Fibroblast of villous mesenchyme (primary cell): ENCODE results near the gene RANBP3. TPM values are rescaled to one million over a fixed set of nuclear protein-coding genes. Genes with fewer than 3 reads are reported as not detected.
A peak's percentile ranks its signal among the peaks of the same experiment; 100 is the strongest.
"Not testable (repeated sequence)": the region's sequence is repeated elsewhere in the genome, so short reads cannot be mapped to it uniquely, and the experiment has no call there.

Experiments used
- DNase-seq: peaks from one replicate; pipeline ENCODE4 v3.0.0-alpha.2; 2010; ENCODE audit warnings: low read depth
- H3K4me3 ChIP-seq: 2 replicates; pipeline ENCODE4 v1.5.1; 2011; ENCODE audit warnings: low read depth, mild to moderate bottlenecking, low read length
- total RNA-seq: library from RNA; depleted of rRNA; stranded (reverse); fragments of >200 nt; gene quantifications from 2 replicates; pipeline ENCODE4 v1.2.3, GENCODE V29; 2012
- TF ChIP-seq, protein P1 (sequence below): IDR thresholded peaks from 2 replicates; pipeline ENCODE4 v1.5.1; 2012; ENCODE audit warnings: low read depth, mild to moderate bottlenecking, low read length; ENCODE audit not compliant: insufficient read depth

Gene RANBP3, protein sequence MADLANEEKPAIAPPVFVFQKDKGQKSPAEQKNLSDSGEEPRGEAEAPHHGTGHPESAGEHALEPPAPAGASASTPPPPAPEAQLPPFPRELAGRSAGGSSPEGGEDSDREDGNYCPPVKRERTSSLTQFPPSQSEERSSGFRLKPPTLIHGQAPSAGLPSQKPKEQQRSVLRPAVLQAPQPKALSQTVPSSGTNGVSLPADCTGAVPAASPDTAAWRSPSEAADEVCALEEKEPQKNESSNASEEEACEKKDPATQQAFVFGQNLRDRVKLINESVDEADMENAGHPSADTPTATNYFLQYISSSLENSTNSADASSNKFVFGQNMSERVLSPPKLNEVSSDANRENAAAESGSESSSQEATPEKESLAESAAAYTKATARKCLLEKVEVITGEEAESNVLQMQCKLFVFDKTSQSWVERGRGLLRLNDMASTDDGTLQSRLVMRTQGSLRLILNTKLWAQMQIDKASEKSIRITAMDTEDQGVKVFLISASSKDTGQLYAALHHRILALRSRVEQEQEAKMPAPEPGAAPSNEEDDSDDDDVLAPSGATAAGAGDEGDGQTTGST
- 45.8 and 47.4 TPM in 2 replicates for total RNA-seq

DNA sequence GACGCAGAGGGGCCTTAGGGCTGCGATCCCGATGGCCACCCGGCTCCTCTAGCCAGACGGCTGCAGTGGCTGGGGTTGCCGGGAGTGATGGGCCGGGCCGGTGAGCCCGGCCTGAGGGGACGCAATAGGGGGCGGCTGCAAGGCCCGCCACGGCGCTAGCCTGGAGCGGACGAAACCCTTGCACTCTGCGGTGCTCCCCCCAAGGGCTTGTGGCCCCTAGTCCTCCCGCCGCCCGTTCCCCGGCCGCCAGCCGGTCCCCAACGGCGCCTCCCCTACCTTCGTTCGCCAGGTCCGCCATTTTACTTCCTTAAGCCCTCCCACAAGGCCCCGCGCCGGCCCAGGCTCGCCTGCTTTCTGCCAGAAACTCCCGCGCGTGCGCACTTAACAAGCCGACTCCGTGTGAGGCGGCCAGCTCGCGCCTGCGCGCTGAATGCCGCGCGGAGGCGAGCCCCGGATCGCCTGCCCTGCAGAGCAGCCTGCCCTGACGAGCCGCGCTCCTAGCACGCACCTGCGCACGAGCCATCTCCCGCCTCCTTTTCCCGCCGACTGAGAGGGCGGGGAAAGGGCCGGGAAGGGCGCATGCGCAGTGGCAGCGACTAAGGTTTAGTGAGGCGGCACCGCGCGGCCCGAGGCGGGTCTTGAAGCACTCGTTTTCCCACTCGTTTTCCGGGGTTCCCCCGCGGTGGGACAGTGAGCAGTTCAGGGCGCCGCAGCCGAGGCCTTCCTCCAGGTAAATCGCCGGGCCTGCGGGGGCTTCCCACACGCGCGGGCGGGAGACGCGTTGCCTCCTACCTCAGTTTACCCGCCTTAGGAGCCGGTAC is at the start of gene RANBP3:
RANBP3 (minus strand) TSS at position 356 of the 821 bp plus-strand sequence; CDS start at position 298, 58 bp downstream.
- TF ChIP-seq, protein P1, sequence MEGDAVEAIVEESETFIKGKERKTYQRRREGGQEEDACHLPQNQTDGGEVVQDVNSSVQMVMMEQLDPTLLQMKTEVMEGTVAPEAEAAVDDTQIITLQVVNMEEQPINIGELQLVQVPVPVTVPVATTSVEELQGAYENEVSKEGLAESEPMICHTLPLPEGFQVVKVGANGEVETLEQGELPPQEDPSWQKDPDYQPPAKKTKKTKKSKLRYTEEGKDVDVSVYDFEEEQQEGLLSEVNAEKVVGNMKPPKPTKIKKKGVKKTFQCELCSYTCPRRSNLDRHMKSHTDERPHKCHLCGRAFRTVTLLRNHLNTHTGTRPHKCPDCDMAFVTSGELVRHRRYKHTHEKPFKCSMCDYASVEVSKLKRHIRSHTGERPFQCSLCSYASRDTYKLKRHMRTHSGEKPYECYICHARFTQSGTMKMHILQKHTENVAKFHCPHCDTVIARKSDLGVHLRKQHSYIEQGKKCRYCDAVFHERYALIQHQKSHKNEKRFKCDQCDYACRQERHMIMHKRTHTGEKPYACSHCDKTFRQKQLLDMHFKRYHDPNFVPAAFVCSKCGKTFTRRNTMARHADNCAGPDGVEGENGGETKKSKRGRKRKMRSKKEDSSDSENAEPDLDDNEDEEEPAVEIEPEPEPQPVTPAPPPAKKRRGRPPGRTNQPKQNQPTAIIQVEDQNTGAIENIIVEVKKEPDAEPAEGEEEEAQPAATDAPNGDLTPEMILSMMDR: no peak
- DNase-seq: peak; percentile 99
- peak within 1 kb of the TSS; percentile 93 for H3K4me3 ChIP-seq

DNA sequence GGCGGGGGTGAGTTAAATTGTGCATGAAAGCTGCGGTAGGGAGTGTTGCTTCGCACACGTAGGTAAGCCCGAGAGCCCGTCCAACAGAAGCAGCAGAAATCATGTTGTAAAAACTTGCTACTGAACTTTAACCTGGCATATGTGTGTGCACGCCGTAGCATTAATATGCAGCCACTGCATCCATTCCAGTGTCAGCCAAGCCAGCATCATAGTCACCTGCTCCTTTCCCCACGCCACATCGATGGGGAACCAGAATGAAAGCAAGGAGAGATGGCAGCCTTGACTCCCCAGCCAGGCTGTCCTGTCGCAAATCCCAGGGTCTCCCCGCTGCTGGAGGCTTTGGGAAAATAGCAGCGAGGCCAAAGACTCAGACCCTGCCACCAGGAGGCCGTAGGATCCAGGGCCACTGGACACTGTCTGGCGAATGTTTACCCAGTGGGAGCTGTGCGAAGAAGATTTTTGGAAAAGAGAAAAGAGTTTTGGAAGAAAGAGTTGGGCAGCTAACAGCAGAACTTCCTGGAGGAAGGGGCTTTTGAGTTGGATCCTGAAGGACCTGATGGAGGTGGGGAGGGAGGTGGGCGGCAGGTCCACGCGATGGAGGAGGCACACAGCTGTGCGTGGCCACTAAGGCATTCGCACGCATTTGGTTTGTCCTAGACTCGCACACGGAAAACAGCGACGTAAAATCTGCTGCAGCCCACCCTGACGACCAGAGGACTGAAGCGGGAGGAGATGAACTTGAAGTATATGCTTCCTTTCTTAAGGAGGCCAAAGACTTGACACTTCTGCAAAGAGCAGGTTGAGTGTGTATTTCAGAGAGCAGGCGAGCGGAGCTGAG is 48.7 kb upstream of the RANBP3 start:
- DNase-seq: no peak
- TF ChIP-seq, protein P1: no peak
- H3K4me3 ChIP-seq: no peak overlapping the region

DNA sequence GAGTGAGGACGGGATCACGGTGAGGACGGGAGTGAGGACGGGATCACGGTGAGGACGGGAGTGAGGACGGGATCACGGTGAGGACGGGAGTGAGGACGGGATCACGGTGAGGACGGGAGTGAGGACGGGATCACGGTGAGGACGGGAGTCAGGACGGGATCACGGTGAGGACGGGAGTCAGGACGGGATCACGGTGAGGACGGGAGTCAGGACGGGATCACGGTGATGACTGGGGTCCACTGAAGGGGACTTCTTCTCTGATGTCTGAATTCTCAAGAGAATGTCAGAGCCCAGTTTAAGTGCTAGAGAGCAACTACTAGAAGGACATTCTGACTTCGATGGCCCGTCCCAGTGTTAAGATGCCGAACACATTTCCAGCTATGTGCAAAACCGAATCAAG is 46.8 kb upstream of the RANBP3 start:
- DNase-seq, H3K4me3 ChIP-seq: not testable (repeated sequence)

DNA sequence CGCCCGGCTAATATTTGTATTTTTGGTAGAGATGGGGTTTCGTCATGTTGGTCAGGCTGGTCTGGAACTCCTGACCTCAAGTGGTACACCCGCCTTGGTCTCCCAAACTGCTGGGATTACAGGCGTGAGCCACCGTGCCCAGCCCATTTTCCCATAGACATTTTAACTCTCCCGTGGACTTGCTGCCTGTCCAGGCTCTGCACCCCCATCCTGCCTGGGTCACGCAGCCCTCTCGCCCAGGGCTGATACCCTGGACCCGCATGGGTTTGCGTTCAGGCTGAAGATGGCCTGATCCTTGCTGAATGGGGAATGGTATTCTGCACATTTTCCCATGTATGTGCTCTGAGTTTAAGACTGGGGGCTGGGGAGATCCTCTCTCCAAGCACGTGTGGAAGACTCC is 46.0 kb upstream of the RANBP3 start:
- H3K4me3 ChIP-seq: no peak overlapping the region
- TF ChIP-seq, protein P1: no peak

DNA sequence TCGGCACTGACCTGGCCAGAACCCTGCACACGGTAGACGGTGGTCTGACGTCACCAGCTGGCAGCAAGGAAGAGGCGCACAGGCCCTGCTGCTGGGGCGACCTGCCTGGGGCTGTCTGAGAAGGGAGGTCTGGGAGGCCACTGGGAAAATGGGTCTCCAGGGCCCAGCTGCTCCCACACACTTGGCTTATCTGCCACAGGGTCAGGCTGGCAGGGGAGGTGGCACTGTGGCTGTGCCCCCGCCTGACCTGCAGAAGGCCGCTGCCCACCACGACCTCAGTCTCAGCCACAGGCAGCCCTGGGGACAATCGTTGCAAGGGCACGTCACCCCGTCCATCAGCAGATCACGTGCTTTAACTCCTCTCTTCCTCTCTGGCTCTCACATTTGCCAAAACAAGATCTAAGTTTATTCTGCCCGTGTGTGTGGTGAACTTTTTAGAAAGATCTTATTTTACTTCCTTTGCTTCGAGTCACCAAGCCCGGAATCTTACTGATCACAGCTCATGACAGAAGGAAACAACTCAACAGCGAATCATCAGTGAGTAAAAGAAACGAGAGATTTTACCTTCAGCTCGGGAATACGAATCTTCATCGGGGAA is 45.2 kb upstream of the RANBP3 start:
- DNase-seq: peak; percentile 38
- TF ChIP-seq, protein P1: no peak
- no peak overlapping the region for H3K4me3 ChIP-seq

More for the DNA sequence above, 46.0 kb upstream of the RANBP3 start:
- DNase-seq: no peak

DNA sequence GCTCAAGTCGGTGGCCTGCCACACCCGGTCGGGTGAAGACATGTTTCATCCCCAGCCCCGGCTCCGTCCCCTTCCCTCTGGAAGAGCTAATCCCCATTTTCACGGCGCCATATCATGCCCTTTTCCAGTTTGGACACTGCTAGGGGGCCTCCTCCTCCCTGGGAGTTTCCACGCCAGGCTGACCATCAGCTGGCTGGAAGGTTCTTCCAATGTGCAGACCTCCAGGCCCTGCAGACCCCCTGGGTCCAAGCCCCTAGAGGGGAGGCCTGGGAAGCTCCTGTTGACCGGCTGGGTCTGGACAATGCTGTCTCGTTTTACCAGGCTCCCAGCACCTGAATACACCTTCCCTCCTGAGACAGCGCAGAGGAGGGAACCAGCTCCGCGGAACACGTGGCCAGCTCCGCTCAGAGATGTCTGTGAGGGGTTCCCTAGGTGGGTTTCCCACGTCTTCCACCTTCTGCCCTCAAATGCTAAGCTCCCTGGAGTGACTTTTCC is 44.7 kb upstream of the RANBP3 start:
- no peak overlapping the region for H3K4me3 ChIP-seq
- no peak for DNase-seq
- TF ChIP-seq, protein P1: no peak
